ENCODE results near the gene LRRC47. TPM values are rescaled to one million over a fixed set of nuclear protein-coding genes. Genes with fewer than 3 reads are reported as not detected.

The LRRC47 gene
- total RNA-seq (2016; rRNA removed; fragmentation: Illumina TruSeq; extraction: Trizol): 52.4 and 52.5 TPM in 2 replicates
- total RNA-seq (2016; cell fraction: cytosol; rRNA removed; fragmentation: Illumina TruSeq; extraction: Trizol; ENCODE audit: low read depth): 6.5 and 7.6 TPM in 2 replicates
- total RNA-seq (2016; cell fraction: insoluble cytoplasmic fraction; rRNA removed; fragmentation: Illumina TruSeq; extraction: Trizol): 47.8 and 53.6 TPM in 2 replicates
- total RNA-seq (2016; cell fraction: membrane; rRNA removed; fragmentation: Illumina TruSeq; extraction: Trizol): 11.1 and 12.6 TPM in 2 replicates
- total RNA-seq (2016; cell fraction: nucleus; rRNA removed; fragmentation: Illumina TruSeq; extraction: Trizol): 22.3 and 30.2 TPM in 2 replicates
- 18.3 and 20.2 TPM in 2 replicates for polyA plus RNA-seq (2011; rRNA removed)
- 11.1 and 11.8 TPM in 2 replicates for polyA plus RNA-seq (2011; cell fraction: cytosol; rRNA removed)
- polyA plus RNA-seq (2011; cell fraction: nucleus; rRNA removed): 22.8 and 33.3 TPM in 2 replicates
- 19.1 and 36.0 TPM in 2 replicates for polyA plus RNA-seq (2012)
- 3.5 and 3.9 TPM in 2 replicates for polyA plus RNA-seq (2016; cell fraction: cytosol; fragmentation: Illumina TruSeq; extraction: Trizol; ENCODE audit: low read depth)
- 46.2 and 54.8 TPM in 2 replicates for polyA plus RNA-seq (2016; cell fraction: insoluble cytoplasmic fraction; fragmentation: Illumina TruSeq; extraction: Trizol; ENCODE audit: low read depth)
- polyA plus RNA-seq (2016; cell fraction: membrane; fragmentation: Illumina TruSeq; extraction: Trizol; ENCODE audit: low read depth): 9.2 and 9.3 TPM in 2 replicates
- polyA plus RNA-seq (2016; cell fraction: nucleus; fragmentation: Illumina TruSeq; extraction: Trizol; ENCODE audit: insufficient read depth, low read depth): 63.9 and 68.5 TPM in 2 replicates
- polyA minus RNA-seq (2011; rRNA and poly(A)+ RNA removed; ENCODE audit: low replicate concordance): 12.3 and 17.4 TPM in 2 replicates
- 12.0 and 18.0 TPM in 2 replicates for polyA minus RNA-seq (2011; cell fraction: cytosol; rRNA and poly(A)+ RNA removed)
- 10.1 and 11.3 TPM in 2 replicates for polyA minus RNA-seq (2011; cell fraction: nucleus; rRNA and poly(A)+ RNA removed)
- Bru-seq, nascent RNA: percentile 75 among the genes with signal in this experiment
- BruChase-seq, experiment 1, labeled RNA remaining after a 6-hour chase: percentile 88 among the genes with signal in this experiment
- percentile 81 among the genes with signal in this experiment for BruChase-seq, experiment 2, labeled RNA remaining after a 2-hour chase
- long read RNA-seq, experiment 1, full-length matches to known transcripts: 38 of 55 reads
- long read RNA-seq, experiment 1, partial matches to known transcripts: 8 of 55 reads
- long read RNA-seq, experiment 1, other reads (novel, unspliced or antisense): 9 of 55 reads
- long read RNA-seq, experiment 2, full-length matches to known transcripts: 30 of 126 reads
- long read RNA-seq, experiment 2, partial matches to known transcripts: 60 of 126 reads
- long read RNA-seq, experiment 2, other reads (novel, unspliced or antisense): 36 of 126 reads

GRCh38 chr1:3796215-3797061, at the start of gene LRRC47:
LRRC47 (minus strand) TSS chr1:3796498; CDS start chr1:3796476, 22 bp downstream.
- Histone ChIP-seq H3K9me3 (ENCODE audit: low read length) (no peaks in the 10 kb centered on the region), H2AFZ (ENCODE audit: low read length) (peak within 1 kb of the TSS; percentile 43), H3K4me2 (ENCODE audit: low read depth, low read length) (peak within 1 kb of the TSS; percentile 86), H3K4me1 (ENCODE audit: insufficient read depth, low read length) (peaks cover 39% of the 10 kb centered on the region), H3K9ac (ENCODE audit: insufficient read depth, low read depth, low read length) (peak within 1 kb of the TSS; percentile 90), H3K79me2 (ENCODE audit: insufficient read depth, low read length) (peaks cover 28% of the 10 kb centered on the region), H3K4me3 (replicated peaks in 1 of 3; ENCODE audit: insufficient read depth in 1 of 3, low read depth in 2 of 3, low read length in 3 of 3) (peak within 1 kb of the TSS; percentile 91 to 95 (median 92)), H4K20me1 (ENCODE audit: insufficient read depth, low read length) (0 out of 2 replicates have a peak, but pooled peaks cover 8% of the 10 kb centered on the region), H3K36me3 (replicated peaks in 1 of 2; ENCODE audit: control insufficient read depth in 1 of 2, insufficient read depth in 2 of 2, low read length in 2 of 2) (peaks cover 1 to 3% of the 10 kb centered on the region in 2 experiments; a peak in 2 of 5 replicates), H3K27ac (ENCODE audit: extremely low read length, insufficient read depth, low read length) (peak within 1 kb of the TSS; percentile 77), H3K27me3 (ENCODE audit: control insufficient read depth in 1 of 2, insufficient read depth in 2 of 2, low read length in 2 of 2) (peaks cover 0 to 4% of the 10 kb centered on the region in 2 experiments; a peak in 2 of 5 replicates)
- peak; percentile 99 for ATAC-seq
- DNase-seq (ENCODE audit: low spot score): peak; percentile 83
- peak; percentile 57 for FAIRE-seq
- ChIA-PET POLR2A (interaction anchor here (0.9 to 2.7 kb wide), 7 partner anchors 9 to 107 kb away, joined by 3 to 20 read pairs (median 4); no protein-coding TSS in a partner anchor), CTCF (ENCODE audit: low intra/inter-chr PET ratio, low total read pairs) (interaction anchor here (2.1 kb wide), 1 partner anchor 11 kb away, joined by 5 read pairs; no protein-coding TSS in a partner anchor)
- intact Hi-C loops (cut with micrococcal nuclease; ENCODE audit: unreplicated experiment): loop anchor here (1.0 kb wide), 1 partner anchor 21 kb away; no protein-coding TSS in a partner anchor
- in situ Hi-C loops (cut with HindIII; ENCODE audit: extremely low pct_ligation_motif_present, low pct_unique_long_range_greater_than_20kb): no loop called here
- BruUV-seq (replicated peaks): TSS peak; percentile 92
- 2% methylated on average over 20 of the region's 60 CpGs for WGBS (ENCODE audit: low lambda C conversion rate)
- TF ChIP-seq KLF6 (CRISPR knock-in tag; IDR thresholded peaks at IDR 0.05) (0 out of 2 replicates have a peak, but pooled peaks have one; percentile 51), SP5 (CRISPR knock-in tag; IDR thresholded peaks at IDR 0.05; ENCODE audit: borderline replicate concordance, low read depth) (no peak; the same call in 1 of the 2 replicates), ZNF24 (IDR thresholded peaks at IDR 0.05) (no peak), RELA (CRISPR knock-in tag; IDR thresholded peaks at IDR 0.05) (no peak), ZGPAT (CRISPR knock-in tag; IDR thresholded peaks at IDR 0.05) (peak; percentile 85), RFXANK (CRISPR knock-in tag; IDR thresholded peaks at IDR 0.05) (no peak), NR1H2 (CRISPR knock-in tag; IDR thresholded peaks at IDR 0.05; ENCODE audit: borderline replicate concordance, low read depth) (no peak; the same call in 1 of the 2 replicates), MXD3 (CRISPR knock-in tag; IDR thresholded peaks at IDR 0.05) (peak; percentile 85), BRD4 (CRISPR knock-in tag; IDR thresholded peaks at IDR 0.05) (no peak), PHF21A (CRISPR knock-in tag; IDR thresholded peaks at IDR 0.05) (peak; percentile 44; the same call in 1 of the 2 replicates), TOPORS (CRISPR knock-in tag; IDR thresholded peaks at IDR 0.05) (peak; percentile 44; the same call in 1 of the 2 replicates), MEIS1 (CRISPR knock-in tag; IDR thresholded peaks at IDR 0.05; ENCODE audit: borderline replicate concordance) (peak; percentile 72; the same call in 1 of the 2 replicates), ZNF577 (CRISPR knock-in tag; IDR thresholded peaks at IDR 0.05; ENCODE audit: borderline replicate concordance, low read depth) (no peak), CBX5 (CRISPR knock-in tag; IDR thresholded peaks at IDR 0.05; ENCODE audit: borderline replicate concordance) (peak; percentile 84), SP140L (CRISPR knock-in tag; IDR thresholded peaks at IDR 0.05; ENCODE audit: borderline replicate concordance) (no peak), BCL6 (CRISPR knock-in tag; IDR thresholded peaks at IDR 0.05) (peak; percentile 54; the same call in 1 of the 2 replicates), ZNF510 (CRISPR knock-in tag; IDR thresholded peaks at IDR 0.05; ENCODE audit: low read depth) (0 out of 2 replicates have a peak, but pooled peaks have one; percentile 3)
